Measurements from ENCODE around the gene CLDND2. TPM values are rescaled to one million over a fixed set of nuclear protein-coding genes. Genes with fewer than 3 reads are reported as not detected.

The CLDND2 gene
- total RNA-seq, 2 donors from 2014 or later: not detected

DNA sequence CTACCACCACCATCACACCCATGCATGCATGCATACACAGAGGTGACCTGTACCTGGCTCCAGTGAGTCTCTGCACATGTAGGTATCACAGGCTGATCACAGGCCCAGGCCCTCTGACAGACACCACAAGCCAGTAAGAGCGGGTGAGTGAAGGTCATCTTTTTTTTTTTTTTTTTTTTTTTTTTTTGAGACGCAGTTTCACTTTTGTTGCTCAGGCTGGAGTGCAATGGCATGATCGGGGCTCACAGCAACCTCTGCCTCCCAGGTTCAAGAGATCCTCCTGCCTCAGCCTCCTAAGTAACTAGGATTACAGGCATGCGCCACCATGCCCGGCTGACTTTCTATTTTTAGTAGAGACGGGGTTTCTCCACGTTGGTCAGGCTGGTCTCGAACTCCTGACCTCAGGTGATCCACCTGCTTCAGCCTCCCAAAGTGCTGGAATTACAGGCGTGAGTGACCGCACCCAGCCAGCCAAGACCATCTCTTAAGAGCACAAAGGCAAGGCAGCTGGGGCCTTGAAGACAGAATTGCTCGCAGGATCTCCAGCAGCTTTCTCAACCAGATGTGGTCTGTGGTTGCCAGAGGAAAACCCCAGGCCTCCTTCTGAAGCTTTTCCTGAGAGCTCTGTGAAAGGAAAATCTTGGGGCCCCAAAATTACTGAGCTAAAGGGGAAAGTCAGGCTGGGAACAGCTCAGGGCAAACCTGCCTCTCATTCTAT is 6.9 kb upstream of the CLDND2 start:
- Histone ChIP-seq H3K4me1 (no peaks in the 10 kb centered on the region), H3K4me3 (no peak overlapping the region), H3K9me3 (no peaks in the 10 kb centered on the region), H3K27ac (no peak overlapping the region), H3K36me3 (no peaks in the 10 kb centered on the region), H3K27me3 (no peaks in the 10 kb centered on the region)
- DNase-seq (ENCODE audit: low spot score): no peak
- TF ChIP-seq, protein P1, sequence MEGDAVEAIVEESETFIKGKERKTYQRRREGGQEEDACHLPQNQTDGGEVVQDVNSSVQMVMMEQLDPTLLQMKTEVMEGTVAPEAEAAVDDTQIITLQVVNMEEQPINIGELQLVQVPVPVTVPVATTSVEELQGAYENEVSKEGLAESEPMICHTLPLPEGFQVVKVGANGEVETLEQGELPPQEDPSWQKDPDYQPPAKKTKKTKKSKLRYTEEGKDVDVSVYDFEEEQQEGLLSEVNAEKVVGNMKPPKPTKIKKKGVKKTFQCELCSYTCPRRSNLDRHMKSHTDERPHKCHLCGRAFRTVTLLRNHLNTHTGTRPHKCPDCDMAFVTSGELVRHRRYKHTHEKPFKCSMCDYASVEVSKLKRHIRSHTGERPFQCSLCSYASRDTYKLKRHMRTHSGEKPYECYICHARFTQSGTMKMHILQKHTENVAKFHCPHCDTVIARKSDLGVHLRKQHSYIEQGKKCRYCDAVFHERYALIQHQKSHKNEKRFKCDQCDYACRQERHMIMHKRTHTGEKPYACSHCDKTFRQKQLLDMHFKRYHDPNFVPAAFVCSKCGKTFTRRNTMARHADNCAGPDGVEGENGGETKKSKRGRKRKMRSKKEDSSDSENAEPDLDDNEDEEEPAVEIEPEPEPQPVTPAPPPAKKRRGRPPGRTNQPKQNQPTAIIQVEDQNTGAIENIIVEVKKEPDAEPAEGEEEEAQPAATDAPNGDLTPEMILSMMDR (IDR thresholded peaks at IDR 0.05): no peak

DNA sequence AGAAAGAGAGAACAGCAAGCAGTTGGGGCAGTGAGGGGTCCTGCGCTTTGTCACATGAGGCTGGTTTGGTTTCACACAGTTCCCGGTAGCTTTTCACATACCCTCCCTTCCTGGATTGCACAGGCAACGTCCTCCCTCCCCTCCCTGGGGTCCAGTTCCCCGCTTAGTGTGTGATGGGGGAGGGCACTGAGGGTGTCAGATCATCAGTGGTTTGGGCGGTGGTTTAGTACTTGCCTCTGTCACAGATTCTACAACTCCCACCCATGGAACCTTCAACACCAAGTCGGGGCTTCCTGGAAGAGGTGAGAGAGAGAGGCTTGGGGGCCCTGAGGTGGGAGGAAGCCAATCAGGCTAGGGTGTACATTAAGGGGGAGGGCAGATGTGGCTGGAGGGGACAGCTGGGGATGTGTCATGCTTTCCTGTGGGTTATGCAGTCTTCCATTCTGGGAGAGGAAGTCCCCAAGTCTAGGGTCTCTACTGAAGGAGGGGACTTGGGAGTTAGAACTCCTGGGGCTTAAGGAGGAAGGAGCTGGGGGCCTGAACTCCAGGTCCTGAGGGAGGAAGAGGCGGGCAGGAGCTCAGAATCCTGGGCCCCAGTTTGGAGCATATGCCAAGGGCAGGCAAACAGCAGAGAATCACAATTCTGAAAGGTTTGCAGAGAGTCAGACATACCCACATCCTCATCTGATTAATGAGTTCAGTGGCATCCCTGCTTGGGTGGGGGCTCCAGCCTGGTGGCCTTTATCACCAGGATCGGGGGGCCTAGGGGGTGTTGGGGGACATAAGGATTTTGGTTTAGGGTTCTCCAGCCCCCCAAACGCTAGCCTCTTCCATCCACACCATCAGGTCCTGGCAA is 4.1 kb upstream of the CLDND2 start, which contains the start of gene NKG7:
Gene NKG7, minus strand, starts transcription at position 6 of the 856 bp plus-strand sequence. CDS start 119 bp downstream, outside the sequence.
- H3K4me3 ChIP-seq: no peak within 1 kb of the TSS

DNA sequence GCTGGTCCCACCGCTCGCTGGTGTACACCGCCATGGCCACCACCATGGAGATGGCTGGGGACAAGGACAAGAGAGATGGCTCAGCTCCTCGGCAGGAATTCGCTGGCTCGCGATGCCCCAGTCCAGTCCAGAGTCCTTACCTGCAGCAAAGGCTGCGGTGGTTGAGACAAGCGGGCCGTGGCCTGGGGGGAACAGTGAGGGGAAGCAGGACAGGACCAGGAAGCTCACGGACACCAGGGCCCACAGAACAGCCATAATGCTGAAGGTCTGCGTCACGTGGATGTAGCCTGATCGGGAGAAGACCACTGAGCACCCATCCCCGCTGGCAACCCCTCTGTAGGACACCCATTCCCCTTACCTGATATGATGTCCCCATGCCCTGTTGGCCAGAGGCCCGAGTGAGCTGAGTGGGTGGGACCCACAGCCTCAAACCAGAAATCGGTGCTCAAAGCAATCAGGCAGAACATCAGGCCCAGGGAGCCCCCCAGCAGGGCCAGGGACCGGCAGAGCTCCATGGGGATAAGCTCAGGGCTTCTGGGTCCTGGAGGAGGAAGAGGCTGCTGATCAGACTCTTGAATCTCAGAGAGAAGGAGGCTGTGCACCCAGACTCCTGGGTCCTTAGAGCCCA is 3.3 kb upstream of the CLDND2 start:
- Histone ChIP-seq H3K9me3 (no peaks in the 10 kb centered on the region), H3K36me3 (no peaks in the 10 kb centered on the region), H3K4me3 (no peak overlapping the region), H3K4me1 (peaks cover 0 to 9% of the 10 kb centered on the region in 2 donors), H3K27ac (no peak overlapping the region), H3K27me3 (no peaks in the 10 kb centered on the region)
- TF ChIP-seq, protein P1 (IDR thresholded peaks at IDR 0.05): no peak
- no peak for DNase-seq (ENCODE audit: low spot score)

More for the DNA sequence above, 4.1 kb upstream of the CLDND2 start, which contains the start of gene NKG7:
- TF ChIP-seq, protein P1 (IDR thresholded peaks at IDR 0.05): no peak
- no peaks in the 10 kb centered on the region for H3K9me3 ChIP-seq
- H3K27me3 ChIP-seq: no peaks in the 10 kb centered on the region
- DNase-seq (ENCODE audit: low spot score): no peak
- H3K36me3 ChIP-seq: no peaks in the 10 kb centered on the region
- peaks cover 0 to 9% of the 10 kb centered on the region in 2 donors for H3K4me1 ChIP-seq
- no peak within 1 kb of the TSS for H3K27ac ChIP-seq

DNA sequence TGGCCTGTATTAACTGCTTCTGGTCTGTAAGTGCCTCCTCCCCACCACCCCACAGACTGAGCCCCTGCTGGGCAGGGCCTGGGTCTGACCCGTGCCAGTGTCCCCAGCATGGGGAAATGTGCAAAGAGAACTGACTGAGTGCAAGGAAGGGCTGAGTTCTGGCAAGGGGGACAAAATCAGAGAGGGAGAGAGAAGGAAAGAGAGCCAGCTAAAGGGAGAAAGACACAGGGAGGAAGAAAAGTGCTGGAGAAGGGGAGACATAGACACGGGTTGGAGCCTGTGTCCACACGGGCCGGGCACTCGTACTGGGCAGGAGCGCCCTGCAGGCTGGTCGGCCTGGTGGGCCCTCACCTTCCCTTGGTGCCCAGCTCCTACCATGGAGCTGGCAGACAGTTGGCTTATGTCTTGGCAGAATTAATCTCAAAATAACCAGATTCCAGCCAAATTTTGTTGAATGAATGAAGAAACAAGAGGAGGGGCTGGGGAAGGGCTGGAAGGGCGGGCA is 2.4 kb upstream of the CLDND2 start:
- no peaks in the 10 kb centered on the region for H3K36me3 ChIP-seq
- peaks cover 0 to 9% of the 10 kb centered on the region in 2 donors for H3K4me1 ChIP-seq
- H3K4me3 ChIP-seq: no peak overlapping the region
- TF ChIP-seq, protein P1 (IDR thresholded peaks at IDR 0.05): no peak
- DNase-seq (ENCODE audit: low spot score): no peak
- H3K27ac ChIP-seq: no peak overlapping the region
- no peaks in the 10 kb centered on the region for H3K27me3 ChIP-seq
- H3K9me3 ChIP-seq: no peaks in the 10 kb centered on the region

DNA sequence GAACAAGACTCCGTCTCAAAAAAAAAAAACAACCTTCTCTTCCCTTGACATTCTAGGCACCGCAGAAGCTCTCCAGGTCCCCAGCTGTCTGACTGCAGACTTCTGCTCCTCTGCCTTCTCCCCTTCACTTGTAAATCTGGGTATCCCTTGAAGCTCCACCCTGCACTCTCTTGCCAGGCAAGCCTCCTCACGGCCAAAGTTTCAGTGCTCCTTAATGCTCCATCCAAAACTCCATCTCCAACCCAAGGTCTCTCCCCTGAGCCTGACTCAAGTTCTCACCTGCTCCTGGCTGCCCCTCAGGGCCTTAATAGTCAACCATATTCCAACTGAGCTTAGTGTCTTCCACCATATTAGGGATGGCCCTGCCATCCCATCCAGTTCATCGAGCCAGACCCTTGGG is 1.4 kb upstream of the CLDND2 start:
- TF ChIP-seq, protein P1 (IDR thresholded peaks at IDR 0.05): no peak
- H3K4me3 ChIP-seq: no peak overlapping the region
- peaks cover 0 to 14% of the 10 kb centered on the region in 2 donors for H3K4me1 ChIP-seq
- no peak for DNase-seq (ENCODE audit: low spot score)
- no peak overlapping the region for H3K27ac ChIP-seq
- H3K27me3 ChIP-seq: no peaks in the 10 kb centered on the region
- no peaks in the 10 kb centered on the region for H3K9me3 ChIP-seq
- H3K36me3 ChIP-seq: no peaks in the 10 kb centered on the region
